Prostate gland (tissue), 2 donors: ENCODE data around the gene DTHD1.

Source experiments
- CTCF ChIP-seq, 4 experiments: fragments of 200-600 bp in 2 of 4; fragments of 450-650 bp in 2 of 4; sonication (generic) in 2 of 4; IDR thresholded peaks; 1 replicate in 3 of 4; 2 replicates in 1 of 4; pipeline ENCODE4 v1.5.1; 2016 to 2019; ENCODE audit warnings: antibody characterized with exemption in 4 of 4, mild to moderate bottlenecking in 2 of 4, moderate library complexity in 2 of 4
- POLR2A ChIP-seq: fragments of 450-650 bp; IDR thresholded peaks from one replicate; pipeline ENCODE4 v1.6.1; 2016; ENCODE audit warnings: antibody characterized with exemption, mild to moderate bottlenecking
- POLR2AphosphoS5 ChIP-seq: sonication (generic); formaldehyde crosslinking; IDR thresholded peaks from one replicate; pipeline ENCODE4 v1.6.1; 2017; ENCODE audit warnings: antibody characterized with exemption

GRCh38 chr4:36283912-36284465 is 2.6 kb downstream of the DTHD1 start:
- TF ChIP-seq CTCF (IDR thresholded peaks at IDR 0.05) (no peak), POLR2AphosphoS5 (no peak), POLR2A (no peak)
